ENCODE measurements around the gene AK9. TPM values are rescaled to one million over a fixed set of nuclear protein-coding genes. Genes with fewer than 3 reads are reported as not detected.
"Not testable (repeated sequence)": the region's sequence is repeated elsewhere in the genome, so short reads cannot be mapped to it uniquely, and the experiment has no call there.

The AK9 gene
- total RNA-seq, 2 experiments from 2014 or later, result 2.9 to 3.1 TPM

- CTCF ChIA-PET, result no interaction called here
- no peak for DNase-seq
- Mint-ChIP-seq H3K9me3 (ENCODE audit: insufficient read depth) (no peaks in the 10 kb centered on the region), H3K4me1 (ENCODE audit: low read depth) (peaks cover 33% of the 10 kb centered on the region), H3K27ac (no peak overlapping the region), H3K27me3 (ENCODE audit: low read depth) (no peaks in the 10 kb centered on the region), H3K36me3 (ENCODE audit: low read depth) (peaks cover 82% of the 10 kb centered on the region), H3K4me3 (no peak overlapping the region)
- POLR2A ChIA-PET, result interaction anchor here (0.5 to 1.1 kb wide), 2 partner anchors 9 to 15 kb away, joined by 3 to 6 read pairs; no protein-coding TSS in a partner anchor
- no peak for ATAC-seq
Observed at GRCh38 chr6:109465772-109466171, 225.2 kb downstream of the AK9 start.

GRCh38 chr6:109461733-109462526, 229.1 kb downstream of the AK9 start:
- Mint-ChIP-seq H3K27me3 (ENCODE audit: low read depth) (no peaks in the 10 kb centered on the region), H3K4me3 (no peak overlapping the region), H3K4me1 (ENCODE audit: low read depth) (peaks cover 56% of the 10 kb centered on the region), H3K36me3 (ENCODE audit: low read depth) (peaks cover 61% of the 10 kb centered on the region), H3K9me3 (ENCODE audit: insufficient read depth) (no peaks in the 10 kb centered on the region), H3K27ac (no peak overlapping the region)
- DNase-seq (no peak), ATAC-seq (no peak)
- ChIA-PET POLR2A (interaction anchor here (1.1 kb wide), 1 partner anchor 11 kb away, joined by 3 read pairs; no protein-coding TSS in a partner anchor), CTCF (interaction anchor here (1.1 kb wide), 1 partner anchor 578 kb away, joined by 3 read pairs; no protein-coding TSS in a partner anchor)

- Mint-ChIP-seq H3K36me3 (ENCODE audit: low read depth) (peaks cover 63% of the 10 kb centered on the region), H3K4me1 (ENCODE audit: low read depth) (peaks cover 62% of the 10 kb centered on the region)
- not testable (repeated sequence) for H3K27ac Mint-ChIP-seq
Observed at GRCh38 chr6:109461205-109461604, 229.8 kb downstream of the AK9 start.

GRCh38 chr6:109460161-109460829, 230.7 kb downstream of the AK9 start:
- peaks cover 56% of the 10 kb centered on the region for H3K4me1 Mint-ChIP-seq (ENCODE audit: low read depth)
- DNase-seq, result no peak
- H3K27ac Mint-ChIP-seq, result no peak overlapping the region
- no peak overlapping the region for H3K4me3 Mint-ChIP-seq
- ChIA-PET CTCF (interaction anchor here (1.0 to 2.2 kb wide), 6 partner anchors 9 to 31 kb away, joined by 3 to 11 read pairs (median 4); partner anchors contain the start of genes PPIL6 and SMPD2), POLR2A (interaction anchor here (0.6 to 1.7 kb wide), 3 partner anchors 10 to 1146 kb away, joined by 3 to 9 read pairs (median 3); no protein-coding TSS in a partner anchor)
- no peaks in the 10 kb centered on the region for H3K27me3 Mint-ChIP-seq (ENCODE audit: low read depth)
- peaks cover 54% of the 10 kb centered on the region for H3K36me3 Mint-ChIP-seq (ENCODE audit: low read depth)
- ATAC-seq, result no peak
- H3K9me3 Mint-ChIP-seq (ENCODE audit: insufficient read depth), result no peaks in the 10 kb centered on the region

More at GRCh38 chr6:109461205-109461604, 229.8 kb downstream of the AK9 start:
- H3K4me3 Mint-ChIP-seq; DNase-seq; H3K9me3 Mint-ChIP-seq (ENCODE audit: insufficient read depth); H3K27me3 Mint-ChIP-seq (ENCODE audit: low read depth); POLR2A ChIA-PET; ATAC-seq: not testable (repeated sequence)
- CTCF ChIA-PET, result interaction anchor here (1.1 kb wide), 1 partner anchor 579 kb away, joined by 3 read pairs; no protein-coding TSS in a partner anchor

- H3K27ac Mint-ChIP-seq, result peak overlapping the region; percentile 76
- H3K9me3 Mint-ChIP-seq (ENCODE audit: insufficient read depth), result no peaks in the 10 kb centered on the region
- peaks cover 56% of the 10 kb centered on the region for H3K4me1 Mint-ChIP-seq (ENCODE audit: low read depth)
- ATAC-seq, result peak; percentile 35
- H3K4me3 Mint-ChIP-seq, result no peak overlapping the region
- DNase-seq, result peak; percentile 72
- CTCF ChIA-PET, result interaction anchor here (1.0 to 2.2 kb wide), 8 partner anchors 11 to 271 kb away, joined by 3 to 11 read pairs (median 4); partner anchors contain the start of genes CD164, PPIL6 and SMPD2
- peaks cover 48% of the 10 kb centered on the region for H3K36me3 Mint-ChIP-seq (ENCODE audit: low read depth)
- H3K27me3 Mint-ChIP-seq (ENCODE audit: low read depth), result no peaks in the 10 kb centered on the region
- POLR2A ChIA-PET, result interaction anchor here (0.8 to 1.7 kb wide), 5 partner anchors 11 to 86 kb away, joined by 3 to 9 read pairs (median 6); partner anchors contain the start of gene CD164
Observed at GRCh38 chr6:109458774-109459531, 232.0 kb downstream of the AK9 start.

- DNase-seq (no peak), ATAC-seq (no peak)
- H3K4me1 Mint-ChIP-seq (ENCODE audit: low read depth), result peaks cover 70% of the 10 kb centered on the region
- no peaks in the 10 kb centered on the region for H3K27me3 Mint-ChIP-seq (ENCODE audit: low read depth)
- CTCF ChIA-PET, result interaction anchor here (0.7 to 2.5 kb wide), 4 partner anchors 14 to 422 kb away, joined by 3 to 16 read pairs (median 4); partner anchors contain the start of genes PPIL6 and SMPD2
- peak overlapping the region; percentile 16 for H3K4me3 Mint-ChIP-seq
- H3K36me3 Mint-ChIP-seq (ENCODE audit: low read depth), result peaks cover 46% of the 10 kb centered on the region
- H3K27ac Mint-ChIP-seq, result peak overlapping the region; percentile 23
- no peaks in the 10 kb centered on the region for H3K9me3 Mint-ChIP-seq (ENCODE audit: insufficient read depth)
- POLR2A ChIA-PET, result interaction anchor here (0.7 to 5.4 kb wide), 4 partner anchors 16 to 78 kb away, joined by 3 to 40 read pairs (median 8); partner anchors contain the start of genes SMPD2 and ZBTB24
Observed at GRCh38 chr6:109457562-109457996, 233.4 kb downstream of the AK9 start.

GRCh38 chr6:109456710-109457561, 234.1 kb downstream of the AK9 start:
- POLR2A ChIA-PET, result interaction anchor here (0.7 to 5.4 kb wide), 6 partner anchors 14 to 77 kb away, joined by 3 to 72 read pairs (median 8); partner anchors contain the start of genes CD164, PPIL6, SMPD2 and ZBTB24
- Mint-ChIP-seq H3K4me1 (ENCODE audit: low read depth) (peaks cover 73% of the 10 kb centered on the region), H3K4me3 (peak overlapping the region; percentile 97), H3K9me3 (ENCODE audit: insufficient read depth) (no peaks in the 10 kb centered on the region), H3K27me3 (ENCODE audit: low read depth) (no peaks in the 10 kb centered on the region), H3K27ac (peak overlapping the region; percentile 61), H3K36me3 (ENCODE audit: low read depth) (peaks cover 46% of the 10 kb centered on the region)
- CTCF ChIA-PET, result interaction anchor here (1.3 to 2.5 kb wide), 4 partner anchors 15 to 74 kb away, joined by 4 to 16 read pairs (median 4); partner anchors contain the start of genes PPIL6 and SMPD2
- ATAC-seq (no peak), DNase-seq (no peak)

GRCh38 chr6:109456111-109456583, 234.9 kb downstream of the AK9 start:
- ChIA-PET POLR2A (interaction anchor here (1.0 to 5.4 kb wide), 7 partner anchors 8 to 584 kb away, joined by 3 to 72 read pairs (median 11); partner anchors contain the start of genes CD164, PPIL6, SMPD2 and ZBTB24), CTCF (interaction anchor here (0.6 to 2.5 kb wide), 8 partner anchors 15 to 583 kb away, joined by 3 to 16 read pairs (median 4); partner anchors contain the start of genes CD164, PPIL6 and SMPD2)
- peak overlapping the region; percentile 97 for H3K4me3 Mint-ChIP-seq
- no peaks in the 10 kb centered on the region for H3K9me3 Mint-ChIP-seq (ENCODE audit: insufficient read depth)
- no peaks in the 10 kb centered on the region for H3K27me3 Mint-ChIP-seq (ENCODE audit: low read depth)
- H3K4me1 Mint-ChIP-seq (ENCODE audit: low read depth), result peaks cover 74% of the 10 kb centered on the region
- peaks cover 44% of the 10 kb centered on the region for H3K36me3 Mint-ChIP-seq (ENCODE audit: low read depth)
- H3K27ac Mint-ChIP-seq, result peak overlapping the region; percentile 27
- DNase-seq (no peak), ATAC-seq (no peak)

- no peaks in the 10 kb centered on the region for H3K9me3 Mint-ChIP-seq (ENCODE audit: insufficient read depth)
- DNase-seq (peak; percentile 89), ATAC-seq (peak; percentile 75)
- H3K27me3 Mint-ChIP-seq (ENCODE audit: low read depth), result no peaks in the 10 kb centered on the region
- H3K4me3 Mint-ChIP-seq, result peak within 1 kb of the TSS; percentile 97
- ChIA-PET POLR2A (interaction anchor here (0.8 to 5.4 kb wide), 8 partner anchors 8 to 584 kb away, joined by 3 to 72 read pairs (median 10); partner anchors contain the start of genes CD164, PPIL6, SMPD2 and ZBTB24), CTCF (interaction anchor here (0.6 to 2.5 kb wide), 6 partner anchors 14 to 584 kb away, joined by 3 to 16 read pairs (median 4); partner anchors contain the start of genes CD164, PPIL6 and SMPD2)
- peaks cover 44% of the 10 kb centered on the region for H3K36me3 Mint-ChIP-seq (ENCODE audit: low read depth)
- H3K4me1 Mint-ChIP-seq (ENCODE audit: low read depth), result peaks cover 76% of the 10 kb centered on the region
- H3K27ac Mint-ChIP-seq, result peak within 1 kb of the TSS; percentile 99
Observed at GRCh38 chr6:109455437-109456110, 235.4 kb downstream of the AK9 start, which contains the start of gene MICAL1. MICAL1 (minus strand) TSS chr6:109455772; CDS start chr6:109454196, 1,576 bp downstream.

Measured in activated CD8-positive, alpha-beta T cell treated with anti-CD3 and anti-CD28 coated beads, Interleukin-2, amount 10 ng/mL, durations not matched to agents 7 days and 5 days (primary cell).